HL-60 (cell line): Measurements from ENCODE around the gene IBTK.

Source experiments
- DNase-seq, 2 experiments: peaks; one replicate each; pipeline ENCODE4 v3.0.0-alpha.2; 2010 to 2020; ENCODE audit warnings: low read depth in 1 of 2, low spot score in 1 of 2
- H3K27ac ChIP-seq: fragments of 250-450 bp; sonication (Bioruptor Pico); replicated peaks from 2 replicates; pipeline ENCODE4 v1.5.1; 2020; ENCODE audit warnings: mild to moderate bottlenecking, moderate library complexity
- H3K27me3 ChIP-seq: fragments of 250-450 bp; sonication (Bioruptor Pico); 2 replicates; pipeline ENCODE4 v1.5.1; 2021; ENCODE audit warnings: mild to moderate bottlenecking, moderate library complexity; ENCODE audit not compliant: insufficient read depth, poor library complexity, severe bottlenecking
- H3K4me3 ChIP-seq: replicated peaks from 2 replicates; pipeline ENCODE4 v1.5.1; 2011; ENCODE audit warnings: mild to moderate bottlenecking, control low read depth, low read length; ENCODE audit not compliant: insufficient read depth
- CTCF ChIP-seq: IDR thresholded peaks from one replicate; pipeline ENCODE4 v1.5.1; 2011; ENCODE audit warnings: low read length, control low read depth, inconsistent platforms; ENCODE audit not compliant: insufficient read depth
- GABPA ChIP-seq: IDR thresholded peaks from 2 replicates; pipeline ENCODE4 v1.6.1; 2012; ENCODE audit warnings: low read depth
- POLR2AphosphoS5 ChIP-seq: IDR thresholded peaks from 2 replicates; pipeline ENCODE4 v1.6.1; 2012; ENCODE audit warnings: low read depth
- REST ChIP-seq: IDR thresholded peaks from 2 replicates; pipeline ENCODE4 v1.6.1; 2012; ENCODE audit warnings: low read depth; ENCODE audit not compliant: insufficient replicate concordance
- SPI1 ChIP-seq: IDR thresholded peaks from 2 replicates; pipeline ENCODE4 v1.6.1; 2012; ENCODE audit warnings: low read depth, mild to moderate bottlenecking, borderline replicate concordance

The IBTK gene

GRCh38 chr6:82143041-82143481 lies 104.5 kb downstream of the IBTK start:
- TF ChIP-seq REST (no peak), GABPA (no peak), SPI1 (no peak), POLR2AphosphoS5 (no peak), CTCF (no peak)

GRCh38 chr6:82142524-82142923 lies 105.0 kb downstream of the IBTK start:
- TF ChIP-seq GABPA = no peak
- TF ChIP-seq REST = no peak
- TF ChIP-seq POLR2AphosphoS5 = no peak
- no peak for TF ChIP-seq CTCF
- no peak for TF ChIP-seq SPI1
- DNase-seq = no peak
- Histone ChIP-seq H3K27ac (no peak overlapping the region), H3K4me3 (no peak overlapping the region), H3K27me3 (no peaks in the 10 kb centered on the region)

More at GRCh38 chr6:82143041-82143481, 104.5 kb downstream of the IBTK start:
- Histone ChIP-seq H3K4me3 (no peak overlapping the region), H3K27me3 (no peaks in the 10 kb centered on the region), H3K27ac (no peak overlapping the region)
- DNase-seq = no peak

- peaks cover 4% of the 10 kb centered on the region for H3K27me3 ChIP-seq
- DNase-seq = no peak
- no peak overlapping the region for H3K27ac ChIP-seq
- H3K4me3 ChIP-seq = no peak overlapping the region
- TF ChIP-seq SPI1 (no peak), GABPA (no peak), CTCF (no peak), REST (no peak), POLR2AphosphoS5 (no peak)
These were observed 109.3 kb downstream of the IBTK start for GRCh38 chr6:82138075-82138791.
